GM12878 (cell line): Measurements from ENCODE around the gene FAM177B. TPM values are rescaled to one million over a fixed set of nuclear protein-coding genes. Genes with fewer than 3 reads are reported as not detected.

Experiments used
- ATAC-seq: fragments of 200-7000 bp; cut with Tn5 transposase; 3 replicates; pipeline ENCODE4 v1.9.1; 2020; ENCODE audit warnings: mild to moderate bottlenecking, moderate library complexity
- BruUV-seq: library from RNA; stranded (reverse); fragments of 400-500 nt; replicated peaks from 2 replicates; lab custom pipeline; 2021; lab: Mats Ljungman, UMichigan
- CTCF ChIA-PET: fragments of 300-600 bp; sonication (Branson Sonifier 250); formaldehyde crosslinking; extraction: SDS; loops from one replicate; lab custom pipeline; 2021; ENCODE audit warnings: inconsistent platforms; lab: Yijun Ruan, JAX
- POLR2A ChIA-PET: fragments of 350-600 bp; formaldehyde crosslinking; extraction: SDS; loops from one replicate; lab custom pipeline; 2021; ENCODE audit warnings: inconsistent platforms; lab: Charles Lee
- RAD21 ChIA-PET: fragments of 300-600 bp; sonication (Branson Sonifier 250); formaldehyde crosslinking; loops from one replicate; lab custom pipeline; 2023; ENCODE audit warnings: antibody characterized with exemption; ENCODE audit not compliant: unreplicated experiment; lab: Charles Lee
- SMC1A ChIA-PET: fragments of 300-600 bp; sonication (Branson Sonifier 250); formaldehyde crosslinking; loops from one replicate; lab custom pipeline; 2023; ENCODE audit not compliant: unreplicated experiment, uncharacterized antibody; lab: Charles Lee
- DNase-seq: peaks from one replicate; pipeline ENCODE4 v3.0.0-alpha.2; 2011; ENCODE audit warnings: low read depth, low spot score
- FAIRE-seq: peaks from 3 replicates; lab custom pipeline; 2011; peaks lifted over from hg19 to GRCh38; lab: Jason Lieb, UNC
- H2AFZ ChIP-seq: 2 replicates; pipeline ENCODE4 v1.6.0; 2011; ENCODE audit warnings: low read depth, low read length, control low read depth; ENCODE audit not compliant: control insufficient read depth
- H3K27ac ChIP-seq: 2 replicates; pipeline ENCODE4 v1.5.1; 2011; ENCODE audit warnings: control low read depth; ENCODE audit not compliant: control insufficient read depth, insufficient read depth
- H3K27me3 ChIP-seq, 2 experiments: replicated peaks in 1 of 2; 2 replicates each; pipeline versions ENCODE4 v1.6.0 to v1.6.1; 2011; ENCODE audit warnings: low read length in 1 of 2; ENCODE audit not compliant: control insufficient read depth in 2 of 2, insufficient read depth in 2 of 2
- H3K36me3 ChIP-seq, 2 experiments: 2 replicates each; pipeline ENCODE4 v1.5.1; 2011; ENCODE audit warnings: low read length in 1 of 2; ENCODE audit not compliant: control insufficient read depth in 2 of 2, insufficient read depth in 2 of 2
- H3K4me1 ChIP-seq: 2 replicates; pipeline ENCODE4 v1.6.1; 2011; ENCODE audit warnings: mild to moderate bottlenecking, low read length, moderate library complexity, mixed read lengths; ENCODE audit not compliant: control insufficient read depth, insufficient read depth
- H3K4me2 ChIP-seq: 2 replicates; pipeline ENCODE4 v1.6.0; 2011; ENCODE audit warnings: control low read depth; ENCODE audit not compliant: control insufficient read depth, insufficient read depth
- H3K4me3 ChIP-seq: fragments of 200-600 bp; sonication (generic); 2 replicates; pipeline ENCODE4 v1.5.1; 2016
- H3K79me2 ChIP-seq: 2 replicates; pipeline ENCODE4 v1.6.0; 2011; ENCODE audit warnings: low read length; ENCODE audit not compliant: control insufficient read depth, insufficient read depth
- H3K9ac ChIP-seq: 2 replicates; pipeline ENCODE4 v1.8.0; 2011; ENCODE audit warnings: low read length, control low read depth, mixed read lengths; ENCODE audit not compliant: control insufficient read depth, insufficient read depth
- H3K9me3 ChIP-seq: replicated peaks from 3 replicates; pipeline ENCODE4 v1.5.1; 2011; ENCODE audit warnings: mild to moderate bottlenecking, low read length; ENCODE audit not compliant: control insufficient read depth, insufficient read depth
- H4K20me1 ChIP-seq: 2 replicates; pipeline ENCODE4 v1.6.0; 2011; ENCODE audit not compliant: control insufficient read depth, insufficient read depth
- ASH2L ChIP-seq: fragments of 300-600, 200-600 bp; sonication (generic); IDR thresholded peaks from 2 replicates; pipeline ENCODE4 v1.6.1; 2017; ENCODE audit warnings: low read depth, mild to moderate bottlenecking, borderline replicate concordance
- CBX3 ChIP-seq: fragments of 200-600 bp; sonication (generic); IDR thresholded peaks from 2 replicates; pipeline ENCODE4 v1.6.1; 2016; ENCODE audit warnings: low read depth, borderline replicate concordance
- CHD2 ChIP-seq: IDR thresholded peaks from 2 replicates; pipeline ENCODE4 v1.6.1; 2011; ENCODE audit warnings: low read depth, low read length, improper control_type of control experiment, borderline replicate concordance
- MYB ChIP-seq: fragments of 150-350 bp; IDR thresholded peaks from 2 replicates; pipeline ENCODE4 v1.6.1; 2014; ENCODE audit warnings: mild to moderate bottlenecking, low read depth, low read length, borderline replicate concordance
- NR2C1 ChIP-seq: fragments of 450-650 bp; IDR thresholded peaks from 2 replicates; pipeline ENCODE4 v1.6.1; 2017; ENCODE audit warnings: antibody characterized with exemption, mild to moderate bottlenecking, moderate library complexity
- NR2C2 ChIP-seq: IDR thresholded peaks from 2 replicates; pipeline ENCODE4 v1.6.1; 2011; ENCODE audit warnings: borderline replicate concordance, low read depth; ENCODE audit not compliant: control insufficient read depth, insufficient read length
- RAD51 ChIP-seq: fragments of 450-650 bp; IDR thresholded peaks from 2 replicates; pipeline ENCODE4 v1.6.1; 2016; ENCODE audit warnings: moderate library complexity, mild to moderate bottlenecking, inconsistent platforms
- SMAD5 ChIP-seq: IDR thresholded peaks from 2 replicates; pipeline ENCODE4 v1.6.1; 2016; ENCODE audit warnings: antibody characterized with exemption, low read depth
- TARDBP ChIP-seq: IDR thresholded peaks from 2 replicates; pipeline ENCODE4 v1.6.1; 2016; ENCODE audit warnings: borderline replicate concordance
- WGBS: methylation state at CpG from one replicate; pipeline ENCODE4 v1.1.6; 2016; ENCODE audit warnings: low lambda C conversion rate; ENCODE audit not compliant: insufficient replicate concordance, insufficient coverage; ENCODE audit errors: missing lambda C conversion rate; 5-methylcytosine and 5-hydroxymethylcytosine counted together
- in situ Hi-C: fragments of 300-500 bp; cut with MboI; formaldehyde crosslinking; loops from 9 replicates; pipeline ENCODE4 v1.14.3; 2018; ENCODE audit warnings: mixed read lengths
- intact Hi-C: fragments of 100-400 bp; cut with micrococcal nuclease; formaldehyde crosslinking; loops from one replicate; pipeline ENCODE4 v1.14.2; 2022; ENCODE audit not compliant: unreplicated experiment
- polyA plus RNA-seq, 11 experiments: library from polyadenylated mRNA; depleted of rRNA in 4 of 11; unstranded in 6 of 11; stranded (reverse) in 5 of 11; fragments of >200 nt; fragmentation: Nextera tagmentation in 4 of 11; fragmentation: Illumina TruSeq in 1 of 11; extraction: Ambion mirVana in 4 of 11; extraction: Trizol in 1 of 11; gene quantifications; 1 replicate in 1 of 11; 2 replicates in 10 of 11; pipeline versions ENCODE4 v1.2.1 to v1.2.3, GENCODE V29; 2011 to 2016; ENCODE audit warnings: inconsistent platforms in 2 of 11, missing spikeins in 2 of 11, low read depth in 1 of 11
- total RNA-seq, 4 experiments: library from RNA; depleted of rRNA in 3 of 4; stranded (reverse); fragments of >200 nt in 3 of 4; fragmentation: Illumina TruSeq in 1 of 4; extraction: Trizol in 1 of 4; gene quantifications; 2 replicates each; pipeline versions ENCODE4 v1.2.1 to v1.2.3, GENCODE V29; 2013 to 2021
- TF ChIP-seq, protein P1 (sequence below): fragments of 450-650 bp; IDR thresholded peaks from 2 replicates; pipeline ENCODE4 v1.6.1; 2017; ENCODE audit warnings: borderline replicate concordance
- TF ChIP-seq, protein P2 (sequence below): fragments of 450-650 bp; IDR thresholded peaks from 2 replicates; pipeline ENCODE4 v1.6.1; 2017; ENCODE audit warnings: mild to moderate bottlenecking
- TF ChIP-seq, protein P3 (sequence below): fragments of 450-650 bp; IDR thresholded peaks from 2 replicates; pipeline ENCODE4 v1.6.1; 2014; ENCODE audit warnings: mild to moderate bottlenecking

The FAM177B gene
- total and polyA plus RNA-seq, 10 of the 15 experiments (the other 5 are each of a cell fraction or from before 2014, with no cell fraction given): 0.06 TPM; not detected in 9

DNA sequence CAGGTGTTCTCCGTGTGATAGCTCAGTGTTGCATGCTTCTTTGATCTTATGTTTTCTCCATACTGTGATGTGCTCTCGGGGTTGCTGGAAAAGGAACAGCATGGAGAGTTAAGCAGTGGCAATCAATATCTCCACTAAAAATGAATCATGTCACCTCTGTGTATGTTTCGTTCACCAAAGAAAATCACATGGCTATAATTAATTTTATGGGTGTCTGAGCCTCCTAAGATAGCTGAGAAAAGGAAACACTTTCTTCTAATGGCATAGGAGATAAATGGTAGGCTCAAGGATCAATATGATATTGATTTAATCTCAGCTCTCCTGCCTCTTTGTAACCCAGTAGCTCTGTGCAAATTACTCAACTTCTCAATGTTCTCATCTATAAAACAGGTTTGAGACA, 14.3 kb downstream of the FAM177B start:
- POLR2A ChIA-PET: interaction anchor here (1.6 kb wide), 1 partner anchor 8 kb away, joined by 4 read pairs; no protein-coding TSS in a partner anchor
- Histone ChIP-seq H3K4me1 (peaks cover 6% of the 10 kb centered on the region), H3K27me3 (no peaks in the 10 kb centered on the region), H3K4me3 (no peak overlapping the region), H3K9me3 (no peaks in the 10 kb centered on the region), H3K36me3 (no peaks in the 10 kb centered on the region), H2AFZ (no peak overlapping the region), H3K9ac (no peak overlapping the region), H3K27ac (no peak overlapping the region), H4K20me1 (no peaks in the 10 kb centered on the region), H3K79me2 (no peaks in the 10 kb centered on the region), H3K4me2 (no peak overlapping the region)
- DNase-seq: no peak
- intact Hi-C loops: no loop called here
- RAD21 ChIA-PET: interaction anchor here (0.8 to 1.4 kb wide), 6 partner anchors 13 to 106 kb away, joined by 3 to 4 read pairs (median 3); no protein-coding TSS in a partner anchor
- in situ Hi-C loops: no loop called here
- no TSS peak for BruUV-seq
- TF ChIP-seq CBX3: no peak
- no peak for TF ChIP-seq TARDBP
- TF ChIP-seq RAD51: no peak
- WGBS: 66% methylated on average over 3 of the region's 3 CpGs
- CTCF ChIA-PET: interaction anchor here (0.6 to 3.2 kb wide), 12 partner anchors 12 to 876 kb away, joined by 3 to 21 read pairs (median 4); partner anchors contain the start of gene FAM177B
- no peak for ATAC-seq
- SMC1A ChIA-PET: interaction anchor here (0.6 to 2.7 kb wide), 13 partner anchors 9 to 732 kb away, joined by 3 to 16 read pairs (median 3); partner anchors contain the start of gene FAM177B
- FAIRE-seq: no peak

DNA sequence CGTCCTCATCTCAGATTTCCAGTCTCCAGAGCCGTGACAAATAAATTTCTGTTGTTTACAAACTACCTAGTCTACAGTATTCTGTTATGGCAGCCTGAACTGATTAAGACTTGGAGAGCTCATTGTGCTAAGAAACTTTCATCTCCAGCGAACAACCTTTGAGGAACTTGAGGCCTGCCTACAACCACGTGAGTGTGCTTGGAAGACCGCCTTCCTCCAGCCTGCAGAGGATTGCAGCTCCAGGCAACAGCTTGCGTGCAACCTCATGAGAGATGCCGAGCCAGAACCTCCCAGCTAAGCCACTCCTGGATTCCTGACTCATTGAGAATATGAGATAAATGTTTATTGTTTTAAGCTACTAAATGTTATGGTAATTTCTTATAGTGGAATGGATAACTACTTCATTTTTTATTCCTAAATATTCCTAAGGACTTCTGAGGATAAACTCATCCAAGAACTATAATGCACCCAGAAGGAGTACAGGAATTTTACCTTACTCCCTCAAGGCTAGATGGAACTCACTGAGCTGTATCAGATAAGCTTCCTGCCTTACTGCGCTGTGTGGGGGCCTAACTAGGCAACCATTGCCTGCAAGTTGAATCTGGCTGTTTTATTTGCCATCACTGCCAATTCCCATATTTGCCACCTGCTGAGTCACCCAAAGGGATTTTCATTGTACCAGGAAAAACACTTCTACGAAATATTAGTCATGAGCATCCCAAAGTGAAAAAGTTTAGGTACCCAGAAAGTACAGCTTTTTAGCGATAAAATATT, 17.6 kb downstream of the FAM177B start:
- Histone ChIP-seq H3K27me3 (no peaks in the 10 kb centered on the region), H3K36me3 (no peaks in the 10 kb centered on the region), H3K27ac (no peak overlapping the region), H3K4me2 (no peak overlapping the region), H3K4me3 (no peak overlapping the region), H3K79me2 (no peaks in the 10 kb centered on the region), H3K9me3 (no peaks in the 10 kb centered on the region), H2AFZ (no peak overlapping the region), H3K9ac (no peak overlapping the region), H3K4me1 (peaks cover 6% of the 10 kb centered on the region), H4K20me1 (no peaks in the 10 kb centered on the region)
- CTCF ChIA-PET: interaction anchor here (1.0 kb wide), 2 partner anchors 14 to 369 kb away, joined by 3 to 4 read pairs; no protein-coding TSS in a partner anchor
- intact Hi-C loops (no loop called here), in situ Hi-C loops (no loop called here)
- ATAC-seq: no peak
- DNase-seq: no peak
- BruUV-seq: no TSS peak
- 69% methylated on average over 10 of the region's 10 CpGs for WGBS
- POLR2A ChIA-PET: no interaction called here
- FAIRE-seq: no peak
- RAD21 ChIA-PET: no interaction called here
- SMC1A ChIA-PET: no interaction called here
- TF ChIP-seq NR2C2 (no peak), SMAD5 (no peak), NR2C1 (no peak), ASH2L (no peak), CHD2 (no peak), MYB (no peak)
- TF ChIP-seq, protein P1, sequence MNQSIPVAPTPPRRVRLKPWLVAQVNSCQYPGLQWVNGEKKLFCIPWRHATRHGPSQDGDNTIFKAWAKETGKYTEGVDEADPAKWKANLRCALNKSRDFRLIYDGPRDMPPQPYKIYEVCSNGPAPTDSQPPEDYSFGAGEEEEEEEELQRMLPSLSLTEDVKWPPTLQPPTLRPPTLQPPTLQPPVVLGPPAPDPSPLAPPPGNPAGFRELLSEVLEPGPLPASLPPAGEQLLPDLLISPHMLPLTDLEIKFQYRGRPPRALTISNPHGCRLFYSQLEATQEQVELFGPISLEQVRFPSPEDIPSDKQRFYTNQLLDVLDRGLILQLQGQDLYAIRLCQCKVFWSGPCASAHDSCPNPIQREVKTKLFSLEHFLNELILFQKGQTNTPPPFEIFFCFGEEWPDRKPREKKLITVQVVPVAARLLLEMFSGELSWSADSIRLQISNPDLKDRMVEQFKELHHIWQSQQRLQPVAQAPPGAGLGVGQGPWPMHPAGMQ: no peak
- TF ChIP-seq, protein P2, sequence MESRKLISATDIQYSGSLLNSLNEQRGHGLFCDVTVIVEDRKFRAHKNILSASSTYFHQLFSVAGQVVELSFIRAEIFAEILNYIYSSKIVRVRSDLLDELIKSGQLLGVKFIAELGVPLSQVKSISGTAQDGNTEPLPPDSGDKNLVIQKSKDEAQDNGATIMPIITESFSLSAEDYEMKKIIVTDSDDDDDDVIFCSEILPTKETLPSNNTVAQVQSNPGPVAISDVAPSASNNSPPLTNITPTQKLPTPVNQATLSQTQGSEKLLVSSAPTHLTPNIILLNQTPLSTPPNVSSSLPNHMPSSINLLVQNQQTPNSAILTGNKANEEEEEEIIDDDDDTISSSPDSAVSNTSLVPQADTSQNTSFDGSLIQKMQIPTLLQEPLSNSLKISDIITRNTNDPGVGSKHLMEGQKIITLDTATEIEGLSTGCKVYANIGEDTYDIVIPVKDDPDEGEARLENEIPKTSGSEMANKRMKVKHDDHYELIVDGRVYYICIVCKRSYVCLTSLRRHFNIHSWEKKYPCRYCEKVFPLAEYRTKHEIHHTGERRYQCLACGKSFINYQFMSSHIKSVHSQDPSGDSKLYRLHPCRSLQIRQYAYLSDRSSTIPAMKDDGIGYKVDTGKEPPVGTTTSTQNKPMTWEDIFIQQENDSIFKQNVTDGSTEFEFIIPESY: no peak
- TF ChIP-seq, protein P3, sequence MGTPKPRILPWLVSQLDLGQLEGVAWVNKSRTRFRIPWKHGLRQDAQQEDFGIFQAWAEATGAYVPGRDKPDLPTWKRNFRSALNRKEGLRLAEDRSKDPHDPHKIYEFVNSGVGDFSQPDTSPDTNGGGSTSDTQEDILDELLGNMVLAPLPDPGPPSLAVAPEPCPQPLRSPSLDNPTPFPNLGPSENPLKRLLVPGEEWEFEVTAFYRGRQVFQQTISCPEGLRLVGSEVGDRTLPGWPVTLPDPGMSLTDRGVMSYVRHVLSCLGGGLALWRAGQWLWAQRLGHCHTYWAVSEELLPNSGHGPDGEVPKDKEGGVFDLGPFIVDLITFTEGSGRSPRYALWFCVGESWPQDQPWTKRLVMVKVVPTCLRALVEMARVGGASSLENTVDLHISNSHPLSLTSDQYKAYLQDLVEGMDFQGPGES: no peak
